BE2C (cell line): ENCODE measurements around the gene IFFO2.

Experiments
- DNase-seq: peaks from one replicate; pipeline ENCODE4 v3.0.0-alpha.2; 2020
- H3K27me3 ChIP-seq: fragments of 250-450 bp; sonication (Bioruptor Pico); 2 replicates; pipeline ENCODE4 v1.5.1; 2020; ENCODE audit warnings: mild to moderate bottlenecking
- H3K36me3 ChIP-seq: fragments of 250-450 bp; sonication (Bioruptor Pico); 2 replicates; pipeline ENCODE4 v1.5.1; 2020; ENCODE audit warnings: mild to moderate bottlenecking
- H3K4me1 ChIP-seq: fragments of 250-450 bp; sonication (Bioruptor Pico); 2 replicates; pipeline ENCODE4 v1.5.1; 2020
- H3K4me3 ChIP-seq: 2 replicates; pipeline ENCODE4 v1.5.1; 2011; ENCODE audit warnings: low read depth, low read length
- H3K9me3 ChIP-seq: fragments of 250-450 bp; sonication (Bioruptor Pico); 2 replicates; pipeline ENCODE4 v1.5.1; 2020
- TF ChIP-seq, protein P1 (sequence below): IDR thresholded peaks from 2 replicates; pipeline ENCODE4 v1.5.1; 2012; ENCODE audit warnings: mild to moderate bottlenecking, low read depth, low read length

Gene IFFO2

DNA sequence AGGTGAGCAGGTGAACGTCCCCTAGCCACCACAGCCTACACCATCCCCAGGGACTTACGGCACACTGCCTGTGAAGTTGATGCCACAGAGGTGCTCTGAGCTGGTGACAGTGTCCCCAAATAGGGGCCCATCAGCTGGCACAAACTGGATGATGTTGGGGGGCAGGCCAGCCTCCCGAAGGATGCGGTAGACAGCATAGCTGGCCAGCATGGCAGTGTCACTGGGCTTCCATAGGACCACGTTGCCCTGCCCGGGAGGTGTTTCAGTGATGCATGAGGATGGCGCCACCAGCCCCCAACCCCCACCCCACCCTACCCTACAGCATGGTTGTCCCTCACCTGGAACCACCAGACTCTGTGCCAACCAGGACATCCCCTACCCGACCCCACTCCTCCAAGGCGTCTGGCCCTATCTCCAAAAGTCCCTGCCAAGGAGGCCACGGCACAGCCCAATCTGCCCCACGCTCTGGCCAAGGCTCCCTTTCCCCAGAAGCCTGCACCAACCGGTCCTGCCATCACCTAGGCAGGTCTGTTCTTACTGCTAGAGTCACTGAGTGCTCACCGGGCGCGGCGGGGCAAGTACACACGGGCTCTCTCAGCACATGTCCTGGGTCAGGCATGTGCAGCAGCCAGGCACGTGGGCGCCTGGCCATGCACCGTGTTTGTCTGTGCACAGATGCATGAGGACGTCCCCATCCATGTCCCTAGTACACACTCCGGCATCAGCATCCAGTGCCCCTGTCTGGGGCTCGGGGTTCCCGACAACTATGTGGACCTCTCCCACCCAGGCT, 74.6 kb downstream of the IFFO2 start:
- Histone ChIP-seq H3K36me3 (no peaks in the 10 kb centered on the region), H3K4me3 (no peak overlapping the region), H3K9me3 (no peaks in the 10 kb centered on the region), H3K4me1 (0 out of 2 replicates have a peak, but pooled peaks cover 2% of the 10 kb centered on the region), H3K27me3 (no peaks in the 10 kb centered on the region)
- DNase-seq, result no peak
- TF ChIP-seq, protein P1, sequence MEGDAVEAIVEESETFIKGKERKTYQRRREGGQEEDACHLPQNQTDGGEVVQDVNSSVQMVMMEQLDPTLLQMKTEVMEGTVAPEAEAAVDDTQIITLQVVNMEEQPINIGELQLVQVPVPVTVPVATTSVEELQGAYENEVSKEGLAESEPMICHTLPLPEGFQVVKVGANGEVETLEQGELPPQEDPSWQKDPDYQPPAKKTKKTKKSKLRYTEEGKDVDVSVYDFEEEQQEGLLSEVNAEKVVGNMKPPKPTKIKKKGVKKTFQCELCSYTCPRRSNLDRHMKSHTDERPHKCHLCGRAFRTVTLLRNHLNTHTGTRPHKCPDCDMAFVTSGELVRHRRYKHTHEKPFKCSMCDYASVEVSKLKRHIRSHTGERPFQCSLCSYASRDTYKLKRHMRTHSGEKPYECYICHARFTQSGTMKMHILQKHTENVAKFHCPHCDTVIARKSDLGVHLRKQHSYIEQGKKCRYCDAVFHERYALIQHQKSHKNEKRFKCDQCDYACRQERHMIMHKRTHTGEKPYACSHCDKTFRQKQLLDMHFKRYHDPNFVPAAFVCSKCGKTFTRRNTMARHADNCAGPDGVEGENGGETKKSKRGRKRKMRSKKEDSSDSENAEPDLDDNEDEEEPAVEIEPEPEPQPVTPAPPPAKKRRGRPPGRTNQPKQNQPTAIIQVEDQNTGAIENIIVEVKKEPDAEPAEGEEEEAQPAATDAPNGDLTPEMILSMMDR, result no peak

- Histone ChIP-seq H3K9me3 (no peaks in the 10 kb centered on the region), H3K4me1 (0 out of 2 replicates have a peak, but pooled peaks cover 2% of the 10 kb centered on the region), H3K4me3 (no peak overlapping the region), H3K36me3 (no peaks in the 10 kb centered on the region), H3K27me3 (no peaks in the 10 kb centered on the region)
- DNase-seq, result no peak
- TF ChIP-seq, protein P1, result no peak
These were observed 75.3 kb downstream of the IFFO2 start for GRCh38 chr1:18881164-18881563.

GRCh38 chr1:18880585-18880984, 75.9 kb downstream of the IFFO2 start:
- TF ChIP-seq, protein P1, result no peak
- DNase-seq, result no peak
- Histone ChIP-seq H3K9me3 (no peaks in the 10 kb centered on the region), H3K4me3 (no peak overlapping the region), H3K4me1 (0 out of 2 replicates have a peak, but pooled peaks cover 2% of the 10 kb centered on the region), H3K36me3 (no peaks in the 10 kb centered on the region), H3K27me3 (no peaks in the 10 kb centered on the region)

DNA sequence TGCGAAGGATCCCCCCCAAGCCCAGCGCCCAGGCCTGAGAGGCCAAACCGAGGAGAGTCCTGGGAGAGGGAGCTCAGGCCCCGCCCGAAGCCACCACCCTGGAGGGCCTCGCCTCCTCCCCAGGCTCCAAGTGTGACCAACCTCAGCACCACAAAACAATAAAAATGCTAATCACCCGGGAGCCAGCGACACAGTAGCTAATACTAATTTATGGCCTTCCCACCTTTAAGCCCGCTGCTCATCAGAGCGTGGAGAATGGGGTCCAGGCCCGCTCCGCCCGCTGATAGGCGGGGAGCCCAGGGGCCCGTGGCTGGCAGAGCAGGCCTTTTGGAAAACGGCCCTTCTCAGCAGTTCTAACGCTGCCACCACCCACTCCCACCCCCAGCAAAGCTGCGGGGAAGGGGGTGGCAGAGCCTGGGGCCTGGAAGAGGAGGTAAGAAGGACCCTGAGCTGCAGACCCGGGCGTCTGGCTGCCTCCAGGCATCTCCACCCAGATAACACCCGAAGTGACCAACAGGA, 76.6 kb downstream of the IFFO2 start:
- TF ChIP-seq, protein P1, result no peak
- H3K4me3 ChIP-seq, result no peak overlapping the region
- no peaks in the 10 kb centered on the region for H3K9me3 ChIP-seq
- peak; percentile 39 for DNase-seq
- H3K36me3 ChIP-seq, result no peaks in the 10 kb centered on the region
- H3K4me1 ChIP-seq, result 0 out of 2 replicates have a peak, but pooled peaks cover 2% of the 10 kb centered on the region
- H3K27me3 ChIP-seq, result no peaks in the 10 kb centered on the region

GRCh38 chr1:18879215-18879790, 77.2 kb downstream of the IFFO2 start:
- TF ChIP-seq, protein P1, result no peak
- H3K27me3 ChIP-seq, result no peaks in the 10 kb centered on the region
- no peak for DNase-seq
- H3K9me3 ChIP-seq, result no peaks in the 10 kb centered on the region
- no peak overlapping the region for H3K4me3 ChIP-seq
- 0 out of 2 replicates have a peak, but pooled peaks cover 2% of the 10 kb centered on the region for H3K4me1 ChIP-seq
- H3K36me3 ChIP-seq, result no peaks in the 10 kb centered on the region
